Iris pigment epithelial cell (primary cell): ENCODE data around the gene PRUNE2.

Experiments used
- DNase-seq: peaks from one replicate; pipeline ENCODE4 v3.0.0-alpha.2; 2011; ENCODE audit warnings: low read depth

Gene PRUNE2

GRCh38 chr9:76737154-76737902 lies 168.6 kb downstream of the PRUNE2 start:
- no peak for DNase-seq

- no peak for DNase-seq
These were observed 171.2 kb downstream of the PRUNE2 start for GRCh38 chr9:76734716-76735115.

GRCh38 chr9:76733096-76733495 lies 172.8 kb downstream of the PRUNE2 start:
- DNase-seq, result peak; percentile 13

GRCh38 chr9:76732341-76732958 lies 173.5 kb downstream of the PRUNE2 start:
- DNase-seq, result peak; percentile 33

GRCh38 chr9:76730801-76731200 lies 175.1 kb downstream of the PRUNE2 start:
- peak; percentile 71 for DNase-seq

- no peak for DNase-seq
These were observed 175.8 kb downstream of the PRUNE2 start for GRCh38 chr9:76729980-76730737.

- DNase-seq, result no peak
These were observed 176.8 kb downstream of the PRUNE2 start for GRCh38 chr9:76729116-76729515.

GRCh38 chr9:76725885-76726284 lies 180.0 kb downstream of the PRUNE2 start:
- no peak for DNase-seq

- DNase-seq, result no peak
These were observed 180.8 kb downstream of the PRUNE2 start for GRCh38 chr9:76725011-76725546.

- no peak for DNase-seq
These were observed 185.7 kb downstream of the PRUNE2 start for GRCh38 chr9:76720245-76720644.

- no peak for DNase-seq
These were observed 187.7 kb downstream of the PRUNE2 start for GRCh38 chr9:76718166-76718565.

GRCh38 chr9:76717613-76718012 lies 188.3 kb downstream of the PRUNE2 start:
- no peak for DNase-seq

GRCh38 chr9:76717176-76717575 lies 188.7 kb downstream of the PRUNE2 start:
- no peak for DNase-seq

GRCh38 chr9:76716085-76716672 lies 189.7 kb downstream of the PRUNE2 start:
- DNase-seq, result peak; percentile 1

GRCh38 chr9:76713381-76713780 lies 192.5 kb downstream of the PRUNE2 start:
- DNase-seq, result no peak

- no peak for DNase-seq
These were observed 196.9 kb downstream of the PRUNE2 start for GRCh38 chr9:76709020-76709419.

- no peak for DNase-seq
These were observed 198.4 kb downstream of the PRUNE2 start for GRCh38 chr9:76707510-76707909.

- peak; percentile 92 for DNase-seq
These were observed 201.2 kb downstream of the PRUNE2 start for GRCh38 chr9:76704593-76705204.

- no peak for DNase-seq
These were observed 202.6 kb downstream of the PRUNE2 start for GRCh38 chr9:76703270-76703669.

GRCh38 chr9:76701441-76702039 lies 204.4 kb downstream of the PRUNE2 start:
- DNase-seq, result peak; percentile 28

- no peak for DNase-seq
These were observed 205.0 kb downstream of the PRUNE2 start for GRCh38 chr9:76700916-76701315.
